Measurements from ENCODE around the gene ITGB5. TPM values are rescaled to one million over a fixed set of nuclear protein-coding genes. Genes with fewer than 3 reads are reported as not detected.

Gene ITGB5
- total RNA-seq, 1 donor from 2014 or later, result 95.1 TPM

GRCh38 chr3:124890573-124891190 lies 3.5 kb upstream of the ITGB5 start:
- Histone ChIP-seq H3K4me3 (no peak overlapping the region), H3K36me3 (no peaks in the 10 kb centered on the region), H3K27me3 (no peaks in the 10 kb centered on the region), H3K4me1 (peaks cover 9% of the 10 kb centered on the region), H3K27ac (no peak overlapping the region), H3K9me3 (no peaks in the 10 kb centered on the region)
- no peak for TF ChIP-seq CTCF (IDR thresholded peaks at IDR 0.05)
- intact Hi-C loops (cut with DNase I), result no loop called here
- no peak for ATAC-seq
- DNase-seq, result no peak

- H3K27ac ChIP-seq, result no peak overlapping the region
- intact Hi-C loops (cut with DNase I), result no loop called here
Measured at GRCh38 chr3:124888482-124889441, 1.6 kb upstream of the ITGB5 start.

GRCh38 chr3:124887932-124888298 lies 750 bp upstream of the ITGB5 start:
- intact Hi-C loops (cut with DNase I), result no loop called here
- peak overlapping the region; percentile 71 for H3K27ac ChIP-seq
- H3K4me3 ChIP-seq, result peak overlapping the region; percentile 81

More at GRCh38 chr3:124888482-124889441, 1.6 kb upstream of the ITGB5 start:
- ATAC-seq, result no peak
- no peaks in the 10 kb centered on the region for H3K36me3 ChIP-seq
- no peak for TF ChIP-seq CTCF (IDR thresholded peaks at IDR 0.05)
- no peaks in the 10 kb centered on the region for H3K27me3 ChIP-seq
- H3K9me3 ChIP-seq, result no peaks in the 10 kb centered on the region
- H3K4me3 ChIP-seq, result no peak overlapping the region
- H3K4me1 ChIP-seq, result peaks cover 16% of the 10 kb centered on the region
- DNase-seq, result no peak

GRCh38 chr3:124886168-124887056 lies 753 bp downstream of the ITGB5 start:
- DNase-seq (peak; percentile 81), ATAC-seq (peak; percentile 76)
- Histone ChIP-seq H3K4me1 (peaks cover 16% of the 10 kb centered on the region), H3K27ac (peak overlapping the region; percentile 85), H3K27me3 (no peaks in the 10 kb centered on the region), H3K36me3 (no peaks in the 10 kb centered on the region), H3K9me3 (no peaks in the 10 kb centered on the region), H3K4me3 (peak overlapping the region; percentile 81)
- TF ChIP-seq CTCF (IDR thresholded peaks at IDR 0.05), result no peak
- intact Hi-C loops (cut with DNase I), result no loop called here

More at GRCh38 chr3:124887932-124888298, 750 bp upstream of the ITGB5 start:
- Histone ChIP-seq H3K36me3 (no peaks in the 10 kb centered on the region), H3K9me3 (no peaks in the 10 kb centered on the region), H3K4me1 (peaks cover 16% of the 10 kb centered on the region), H3K27me3 (no peaks in the 10 kb centered on the region)
- ATAC-seq, result no peak
- TF ChIP-seq CTCF (IDR thresholded peaks at IDR 0.05), result no peak
- no peak for DNase-seq

GRCh38 chr3:124885466-124886167 lies 1.5 kb downstream of the ITGB5 start:
- intact Hi-C loops (cut with DNase I), result no loop called here
- peak overlapping the region; percentile 81 for H3K4me3 ChIP-seq
- H3K27me3 ChIP-seq, result no peaks in the 10 kb centered on the region
- no peaks in the 10 kb centered on the region for H3K36me3 ChIP-seq
- H3K27ac ChIP-seq, result peak overlapping the region; percentile 85
- no peak for TF ChIP-seq CTCF (IDR thresholded peaks at IDR 0.05)
- ATAC-seq, result no peak
- H3K4me1 ChIP-seq, result peaks cover 16% of the 10 kb centered on the region
- H3K9me3 ChIP-seq, result no peaks in the 10 kb centered on the region
- DNase-seq, result no peak
